NCI-H1694 treated with DMSO at 0.1 percent for 48 hours (cell line): ENCODE measurements around the gene DAD1.
"Not testable (repeated sequence)": the region's sequence is repeated elsewhere in the genome, so short reads cannot be mapped to it uniquely, and the experiment has no call there.

Experiments
- DNase-seq: peaks from one replicate; lab custom pipeline; 2025; lab: John Stamatoyannopoulos, UW

Gene DAD1

GRCh38 chr14:22567437-22567836, 21.6 kb downstream of the DAD1 start:
- no peak for DNase-seq

GRCh38 chr14:22566845-22567244, 22.2 kb downstream of the DAD1 start:
- DNase-seq = no peak

- DNase-seq = not testable (repeated sequence)
These were observed 22.8 kb downstream of the DAD1 start for GRCh38 chr14:22566266-22566665.

GRCh38 chr14:22565391-22565945, 23.6 kb downstream of the DAD1 start:
- no peak for DNase-seq

- no peak for DNase-seq
These were observed 24.6 kb downstream of the DAD1 start for GRCh38 chr14:22564463-22564862.

GRCh38 chr14:22563987-22564386, 25.0 kb downstream of the DAD1 start:
- DNase-seq = no peak

GRCh38 chr14:22561661-22562579, 27.1 kb downstream of the DAD1 start:
- no peak for DNase-seq

- DNase-seq = no peak
These were observed 27.7 kb downstream of the DAD1 start for GRCh38 chr14:22561366-22561660.

- no peak for DNase-seq
These were observed 28.2 kb downstream of the DAD1 start for GRCh38 chr14:22560662-22561365.

- DNase-seq = no peak
These were observed 30.0 kb downstream of the DAD1 start for GRCh38 chr14:22559041-22559440.

- no peak for DNase-seq
These were observed 30.7 kb downstream of the DAD1 start for GRCh38 chr14:22558221-22558913.

- DNase-seq = no peak
These were observed 31.2 kb downstream of the DAD1 start for GRCh38 chr14:22557846-22558220.

- DNase-seq = peak; percentile 83
These were observed 31.9 kb downstream of the DAD1 start for GRCh38 chr14:22556990-22557623.

GRCh38 chr14:22556021-22556989, 32.7 kb downstream of the DAD1 start:
- no peak for DNase-seq

- DNase-seq = no peak
These were observed 33.5 kb downstream of the DAD1 start for GRCh38 chr14:22555384-22556011.

GRCh38 chr14:22554498-22555383, 34.3 kb downstream of the DAD1 start:
- DNase-seq = no peak

- not testable (repeated sequence) for DNase-seq
These were observed 35.0 kb downstream of the DAD1 start for GRCh38 chr14:22553861-22554497.

- DNase-seq = no peak
These were observed 35.6 kb downstream of the DAD1 start for GRCh38 chr14:22553445-22553844.

GRCh38 chr14:22552827-22553076, 36.3 kb downstream of the DAD1 start:
- DNase-seq = no peak
